Muscle layer of duodenum (tissue), 2 donors: ENCODE results near the gene TIGD2.

Source experiments
- H3K27ac ChIP-seq: one replicate; pipeline ENCODE4 v1.7.0; 2013; ENCODE audit warnings: mild to moderate bottlenecking, low read length
- H3K27me3 ChIP-seq: one replicate; pipeline ENCODE4 v1.7.0; 2013; ENCODE audit warnings: low read depth, mild to moderate bottlenecking, control low read depth, low read length
- H3K36me3 ChIP-seq, 2 donors: one replicate each; pipeline ENCODE4 v1.7.0; 2013; ENCODE audit warnings: low read length in 2 of 2, control low read depth in 1 of 2, mild to moderate bottlenecking in 1 of 2; ENCODE audit not compliant: insufficient read depth in 2 of 2, control insufficient read depth in 1 of 2
- H3K4me1 ChIP-seq, 2 donors: one replicate each; pipeline ENCODE4 v1.7.0; 2013; ENCODE audit warnings: low read length in 2 of 2, mild to moderate bottlenecking in 2 of 2, control low read depth in 1 of 2, moderate library complexity in 1 of 2; ENCODE audit not compliant: insufficient read depth in 2 of 2, control insufficient read depth in 1 of 2
- H3K4me3 ChIP-seq, 2 donors: one replicate each; pipeline ENCODE4 v1.7.0; 2013; ENCODE audit warnings: low read length in 2 of 2, low read depth in 1 of 2, mild to moderate bottlenecking in 1 of 2
- H3K9me3 ChIP-seq, 2 donors: one replicate each; pipeline ENCODE4 v1.7.0; 2013; ENCODE audit warnings: low read length in 2 of 2, control low read depth in 1 of 2, mild to moderate bottlenecking in 1 of 2; ENCODE audit not compliant: control insufficient read depth in 1 of 2
- donor health status: healthy.

TIGD2 gene

GRCh38 chr4:89110986-89111832 is at the start of gene TIGD2:
Gene TIGD2 (plus strand): TSS chr4:89111533. CDS start chr4:89112975, 1,442 bp downstream.
- Histone ChIP-seq H3K36me3 (no peaks in the 10 kb centered on the region), H3K27me3 (no peaks in the 10 kb centered on the region), H3K4me1 (peaks cover 0 to 10% of the 10 kb centered on the region in 2 donors), H3K9me3 (peaks cover 0 to 3% of the 10 kb centered on the region in 2 donors), H3K4me3 (peak within 1 kb of the TSS; percentile 84 to 91), H3K27ac (peak within 1 kb of the TSS; percentile 32)

GRCh38 chr4:89064848-89065247 is 46.5 kb upstream of the TIGD2 start:
- H3K36me3 ChIP-seq: no peaks in the 10 kb centered on the region

GRCh38 chr4:89067417-89067816 is 43.9 kb upstream of the TIGD2 start:
- Histone ChIP-seq H3K4me3 (no peak overlapping the region), H3K27me3 (no peaks in the 10 kb centered on the region), H3K27ac (no peak overlapping the region), H3K4me1 (no peaks in the 10 kb centered on the region), H3K36me3 (no peaks in the 10 kb centered on the region), H3K9me3 (no peaks in the 10 kb centered on the region)

More at GRCh38 chr4:89064848-89065247, 46.5 kb upstream of the TIGD2 start:
- Histone ChIP-seq H3K4me3 (no peak overlapping the region), H3K27me3 (no peaks in the 10 kb centered on the region), H3K27ac (no peak overlapping the region), H3K4me1 (no peaks in the 10 kb centered on the region), H3K9me3 (no peaks in the 10 kb centered on the region)

- Histone ChIP-seq H3K4me1 (no peaks in the 10 kb centered on the region), H3K36me3 (no peaks in the 10 kb centered on the region), H3K9me3 (no peaks in the 10 kb centered on the region), H3K27me3 (no peaks in the 10 kb centered on the region), H3K4me3 (no peak overlapping the region), H3K27ac (no peak overlapping the region)
Measured at GRCh38 chr4:89069481-89069880, 41.9 kb upstream of the TIGD2 start.

- Histone ChIP-seq H3K36me3 (no peaks in the 10 kb centered on the region), H3K4me1 (no peaks in the 10 kb centered on the region), H3K27me3 (no peaks in the 10 kb centered on the region), H3K9me3 (no peaks in the 10 kb centered on the region), H3K4me3 (no peak overlapping the region), H3K27ac (no peak overlapping the region)
Measured at GRCh38 chr4:89070041-89070440, 41.3 kb upstream of the TIGD2 start.

GRCh38 chr4:89071311-89071710 is 40.0 kb upstream of the TIGD2 start:
- no peaks in the 10 kb centered on the region for H3K36me3 ChIP-seq
- no peaks in the 10 kb centered on the region for H3K27me3 ChIP-seq
- no peak overlapping the region for H3K27ac ChIP-seq
- no peaks in the 10 kb centered on the region for H3K4me1 ChIP-seq
- no peaks in the 10 kb centered on the region for H3K9me3 ChIP-seq
- H3K4me3 ChIP-seq: no peak overlapping the region

- H3K9me3 ChIP-seq: peaks cover 0 to 3% of the 10 kb centered on the region in 2 donors
- H3K36me3 ChIP-seq: no peaks in the 10 kb centered on the region
- no peak overlapping the region for H3K4me3 ChIP-seq
- H3K27ac ChIP-seq: no peak overlapping the region
- no peaks in the 10 kb centered on the region for H3K4me1 ChIP-seq
- no peaks in the 10 kb centered on the region for H3K27me3 ChIP-seq
Measured at GRCh38 chr4:89072921-89073320, 38.4 kb upstream of the TIGD2 start.

GRCh38 chr4:89077761-89078160 is 33.6 kb upstream of the TIGD2 start:
- Histone ChIP-seq H3K36me3 (no peaks in the 10 kb centered on the region), H3K9me3 (peaks cover 4% of the 10 kb centered on the region in 2 donors), H3K27me3 (no peaks in the 10 kb centered on the region), H3K27ac (no peak overlapping the region), H3K4me3 (no peak overlapping the region), H3K4me1 (no peaks in the 10 kb centered on the region)

- Histone ChIP-seq H3K4me3 (no peak overlapping the region), H3K27me3 (no peaks in the 10 kb centered on the region), H3K36me3 (no peaks in the 10 kb centered on the region), H3K9me3 (peaks cover 4% of the 10 kb centered on the region in 2 donors), H3K4me1 (no peaks in the 10 kb centered on the region), H3K27ac (no peak overlapping the region)
Measured at GRCh38 chr4:89078300-89078699, 33.0 kb upstream of the TIGD2 start.

- Histone ChIP-seq H3K9me3 (no peaks in the 10 kb centered on the region), H3K36me3 (no peaks in the 10 kb centered on the region), H3K4me3 (no peak overlapping the region), H3K4me1 (no peaks in the 10 kb centered on the region), H3K27ac (no peak overlapping the region), H3K27me3 (no peaks in the 10 kb centered on the region)
Measured at GRCh38 chr4:89099034-89099433, 12.3 kb upstream of the TIGD2 start.

- H3K4me1 ChIP-seq: no peaks in the 10 kb centered on the region
- H3K27ac ChIP-seq: no peak overlapping the region
- no peaks in the 10 kb centered on the region for H3K27me3 ChIP-seq
- no peak overlapping the region for H3K4me3 ChIP-seq
- no peaks in the 10 kb centered on the region for H3K9me3 ChIP-seq
- no peaks in the 10 kb centered on the region for H3K36me3 ChIP-seq
Measured at GRCh38 chr4:89099471-89099870, 11.9 kb upstream of the TIGD2 start.

GRCh38 chr4:89100853-89101252 is 10.5 kb upstream of the TIGD2 start:
- H3K27ac ChIP-seq: no peak overlapping the region
- H3K4me3 ChIP-seq: no peak overlapping the region
- no peaks in the 10 kb centered on the region for H3K36me3 ChIP-seq
- H3K4me1 ChIP-seq: no peaks in the 10 kb centered on the region
- H3K9me3 ChIP-seq: no peaks in the 10 kb centered on the region
- H3K27me3 ChIP-seq: no peaks in the 10 kb centered on the region
